HFFc6 (cell line): ENCODE results near the gene LIPF. TPM values are rescaled to one million over a fixed set of nuclear protein-coding genes. Genes with fewer than 3 reads are reported as not detected.
"Not testable (repeated sequence)": the region's sequence is repeated elsewhere in the genome, so short reads cannot be mapped to it uniquely, and the experiment has no call there.

Experiments
- DNase-seq: peaks from one replicate; pipeline ENCODE4 v3.0.0-alpha.2; 2018
- H3K27ac Mint-ChIP-seq: 2 replicates; pipeline ENCODE4 v1.8.0; 2020; ENCODE audit warnings: mild to moderate bottlenecking, mixed read lengths
- H3K27me3 Mint-ChIP-seq: 2 replicates; pipeline ENCODE4 v1.8.0; 2021; ENCODE audit warnings: mild to moderate bottlenecking, moderate library complexity, mixed read lengths; ENCODE audit not compliant: insufficient read depth
- H3K36me3 Mint-ChIP-seq: 2 replicates; pipeline ENCODE4 v1.8.0; 2021; ENCODE audit warnings: low read depth, mixed read lengths
- H3K4me1 Mint-ChIP-seq: 2 replicates; pipeline ENCODE4 v1.8.0; 2020; ENCODE audit warnings: low read depth, mixed read lengths
- H3K4me3 Mint-ChIP-seq: 2 replicates; pipeline ENCODE4 v1.8.0; 2020; ENCODE audit warnings: mild to moderate bottlenecking, moderate library complexity, mixed read lengths
- H3K9me3 Mint-ChIP-seq: 2 replicates; pipeline ENCODE4 v1.8.0; 2020; ENCODE audit warnings: mild to moderate bottlenecking, mixed read lengths
- total RNA-seq, 6 experiments: library from RNA; stranded (reverse); fragmentation: NEBNext Ultra II Directional; extraction: Animal tissue kit (Norgen Biotek cat#: 25700); gene quantifications; 2 replicates in 1 of 6; 3 replicates in 5 of 6; pipeline ENCODE4 v1.2.3, GENCODE V29; 2021
- TF ChIP-seq, protein P1 (sequence below): fragments of 200-600 bp; sonication (generic); IDR thresholded peaks from 2 replicates; pipeline ENCODE4 v1.5.0; 2021; ENCODE audit warnings: antibody characterized with exemption, mild to moderate bottlenecking

LIPF gene
- total RNA-seq, 6 experiments from 2014 or later = not detected

DNA sequence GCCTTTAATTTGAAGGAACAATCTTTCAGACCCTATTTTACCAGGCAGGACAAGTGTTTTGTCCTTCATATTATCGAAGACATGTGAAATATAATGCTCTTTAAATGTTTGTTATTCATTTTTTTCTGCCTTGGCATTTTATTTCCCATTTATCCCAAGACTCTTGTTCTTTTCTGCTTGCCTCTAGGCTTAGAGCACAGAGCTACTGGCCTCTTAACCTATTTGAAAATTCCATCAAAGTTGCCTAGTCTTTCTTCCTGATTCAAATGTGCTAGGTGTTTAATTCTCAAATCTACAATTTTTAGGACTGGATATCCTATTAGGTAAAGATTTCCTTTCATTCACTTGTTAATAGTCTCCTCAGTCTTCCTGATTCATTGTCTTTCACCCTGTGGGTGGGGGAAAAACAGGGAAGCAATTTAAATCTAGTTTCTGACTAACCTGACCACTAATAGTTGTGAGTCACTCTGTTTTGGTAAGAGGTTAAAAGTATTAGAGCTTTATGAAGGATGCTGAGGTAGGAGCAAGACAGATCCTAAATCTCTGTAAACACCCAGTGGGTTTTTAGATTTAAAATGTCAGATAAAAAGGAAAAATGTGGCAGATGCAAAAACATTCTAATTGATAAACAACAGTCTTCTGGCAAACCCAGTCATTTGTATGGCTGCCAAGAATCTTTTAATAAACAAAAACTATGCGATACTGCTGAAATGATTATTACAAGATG is 43.4 kb downstream of the LIPF start:
- Mint-ChIP-seq H3K4me3 (peak overlapping the region; percentile 14; the same call in 1 of the 2 replicates), H3K27ac (no peak overlapping the region), H3K36me3 (no peaks in the 10 kb centered on the region)

DNA sequence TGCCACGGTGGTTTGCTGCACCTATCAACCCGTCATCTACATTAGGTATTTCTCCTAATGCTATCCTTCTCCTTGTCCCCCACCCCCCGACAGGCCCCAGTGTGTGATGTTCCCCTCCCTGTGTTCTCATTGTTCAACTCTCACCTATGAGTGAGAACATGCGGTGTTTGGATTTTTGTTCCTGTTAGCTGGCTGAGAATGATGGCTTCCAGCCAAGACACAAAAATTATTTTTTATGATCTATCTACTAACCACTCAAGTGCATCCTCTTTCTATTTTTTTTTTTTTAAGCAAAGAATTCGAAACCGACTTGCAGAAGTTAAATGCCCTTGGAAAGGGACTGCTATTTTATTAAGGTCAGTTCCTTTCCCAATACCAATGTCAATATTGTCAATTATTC is 45.1 kb downstream of the LIPF start:
- H3K9me3 Mint-ChIP-seq, H3K27ac Mint-ChIP-seq, DNase-seq, H3K4me3 Mint-ChIP-seq, H3K36me3 Mint-ChIP-seq: not testable (repeated sequence)
- peaks cover 15% of the 10 kb centered on the region; the same call in 1 of the 2 replicates for H3K27me3 Mint-ChIP-seq
- peaks cover 16% of the 10 kb centered on the region for H3K4me1 Mint-ChIP-seq

More for the DNA sequence above, 43.4 kb downstream of the LIPF start:
- TF ChIP-seq, protein P1, sequence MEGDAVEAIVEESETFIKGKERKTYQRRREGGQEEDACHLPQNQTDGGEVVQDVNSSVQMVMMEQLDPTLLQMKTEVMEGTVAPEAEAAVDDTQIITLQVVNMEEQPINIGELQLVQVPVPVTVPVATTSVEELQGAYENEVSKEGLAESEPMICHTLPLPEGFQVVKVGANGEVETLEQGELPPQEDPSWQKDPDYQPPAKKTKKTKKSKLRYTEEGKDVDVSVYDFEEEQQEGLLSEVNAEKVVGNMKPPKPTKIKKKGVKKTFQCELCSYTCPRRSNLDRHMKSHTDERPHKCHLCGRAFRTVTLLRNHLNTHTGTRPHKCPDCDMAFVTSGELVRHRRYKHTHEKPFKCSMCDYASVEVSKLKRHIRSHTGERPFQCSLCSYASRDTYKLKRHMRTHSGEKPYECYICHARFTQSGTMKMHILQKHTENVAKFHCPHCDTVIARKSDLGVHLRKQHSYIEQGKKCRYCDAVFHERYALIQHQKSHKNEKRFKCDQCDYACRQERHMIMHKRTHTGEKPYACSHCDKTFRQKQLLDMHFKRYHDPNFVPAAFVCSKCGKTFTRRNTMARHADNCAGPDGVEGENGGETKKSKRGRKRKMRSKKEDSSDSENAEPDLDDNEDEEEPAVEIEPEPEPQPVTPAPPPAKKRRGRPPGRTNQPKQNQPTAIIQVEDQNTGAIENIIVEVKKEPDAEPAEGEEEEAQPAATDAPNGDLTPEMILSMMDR = no peak
- Mint-ChIP-seq H3K9me3 (no peaks in the 10 kb centered on the region), H3K4me1 (peaks cover 26% of the 10 kb centered on the region), H3K27me3 (peaks cover 13% of the 10 kb centered on the region; the same call in 1 of the 2 replicates)
- peak; percentile 78 for DNase-seq

DNA sequence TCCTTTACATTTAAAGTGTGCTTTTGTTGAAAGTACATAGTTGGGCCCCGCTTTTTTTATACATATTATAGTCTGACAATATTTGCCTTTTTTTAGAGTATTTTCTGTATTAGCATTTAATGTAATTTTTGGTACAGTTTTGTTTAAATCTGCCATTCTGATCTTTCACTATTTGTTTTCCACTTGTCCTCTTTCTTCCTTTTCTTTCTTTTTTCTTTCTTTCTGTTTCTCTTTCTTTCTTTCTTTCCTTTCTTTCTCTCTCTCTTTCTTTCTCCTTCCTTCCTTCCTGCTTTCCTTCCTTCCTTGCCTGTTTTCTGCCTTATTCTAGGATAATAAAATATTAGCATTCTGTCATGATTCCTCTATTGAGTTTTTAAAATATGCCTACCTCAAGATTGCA is 51.3 kb downstream of the LIPF start:
- no peak for DNase-seq
- Mint-ChIP-seq H3K36me3 (no peaks in the 10 kb centered on the region), H3K9me3 (no peaks in the 10 kb centered on the region), H3K27me3 (peaks cover 26% of the 10 kb centered on the region), H3K4me1 (no peaks in the 10 kb centered on the region), H3K27ac (no peak overlapping the region), H3K4me3 (no peak overlapping the region)
- TF ChIP-seq, protein P1 = no peak

DNA sequence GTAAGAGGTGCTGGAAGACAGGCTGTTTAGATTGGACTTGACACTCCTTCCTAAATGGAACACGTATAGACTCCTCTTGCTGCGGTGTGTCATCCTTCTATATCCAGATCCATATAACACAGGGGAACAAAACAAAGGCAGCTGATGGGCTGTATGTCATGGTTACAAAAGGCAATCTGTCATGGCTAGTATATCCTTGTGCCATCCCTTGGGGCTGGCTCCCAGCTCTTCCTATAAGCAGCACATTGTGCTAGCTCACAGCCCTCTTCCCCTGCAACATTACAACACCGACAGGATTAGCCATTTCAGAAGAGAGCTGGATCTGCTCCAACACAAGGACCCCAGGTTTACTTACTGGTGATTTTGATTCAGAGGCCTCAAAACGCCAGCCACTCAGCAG is 57.1 kb downstream of the LIPF start:
- no peaks in the 10 kb centered on the region for H3K36me3 Mint-ChIP-seq
- TF ChIP-seq, protein P1 = no peak
- DNase-seq = no peak
- H3K4me1 Mint-ChIP-seq = no peaks in the 10 kb centered on the region
- H3K27me3 Mint-ChIP-seq = peaks cover 37% of the 10 kb centered on the region
- no peak overlapping the region for H3K27ac Mint-ChIP-seq
- no peaks in the 10 kb centered on the region for H3K9me3 Mint-ChIP-seq
- no peak overlapping the region for H3K4me3 Mint-ChIP-seq

DNA sequence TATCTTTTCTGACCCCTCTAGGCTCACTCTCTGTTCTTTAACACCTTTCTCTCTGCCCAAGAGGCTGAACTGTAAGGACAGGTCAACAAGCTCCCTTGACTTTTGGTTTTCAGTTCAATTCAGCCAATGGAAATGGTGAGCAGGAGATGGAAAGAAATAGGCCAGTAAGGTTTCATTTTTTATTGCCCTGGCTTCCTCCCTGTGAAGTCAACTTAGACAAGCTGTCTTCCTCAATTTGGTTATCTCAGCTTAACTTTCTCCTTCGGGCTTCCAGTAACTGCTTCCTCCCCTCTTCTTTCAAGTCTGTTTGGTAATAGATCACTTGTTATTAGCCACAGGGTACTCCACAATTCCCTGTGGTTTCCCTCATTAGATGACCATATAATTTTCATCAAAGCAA is 61.6 kb downstream of the LIPF start:
- peaks cover 33% of the 10 kb centered on the region for H3K27me3 Mint-ChIP-seq
- H3K36me3 Mint-ChIP-seq = no peaks in the 10 kb centered on the region
- no peak overlapping the region for H3K27ac Mint-ChIP-seq
- DNase-seq = no peak
- no peaks in the 10 kb centered on the region for H3K9me3 Mint-ChIP-seq
- TF ChIP-seq, protein P1 = no peak
- no peaks in the 10 kb centered on the region for H3K4me1 Mint-ChIP-seq
- H3K4me3 Mint-ChIP-seq = no peak overlapping the region

DNA sequence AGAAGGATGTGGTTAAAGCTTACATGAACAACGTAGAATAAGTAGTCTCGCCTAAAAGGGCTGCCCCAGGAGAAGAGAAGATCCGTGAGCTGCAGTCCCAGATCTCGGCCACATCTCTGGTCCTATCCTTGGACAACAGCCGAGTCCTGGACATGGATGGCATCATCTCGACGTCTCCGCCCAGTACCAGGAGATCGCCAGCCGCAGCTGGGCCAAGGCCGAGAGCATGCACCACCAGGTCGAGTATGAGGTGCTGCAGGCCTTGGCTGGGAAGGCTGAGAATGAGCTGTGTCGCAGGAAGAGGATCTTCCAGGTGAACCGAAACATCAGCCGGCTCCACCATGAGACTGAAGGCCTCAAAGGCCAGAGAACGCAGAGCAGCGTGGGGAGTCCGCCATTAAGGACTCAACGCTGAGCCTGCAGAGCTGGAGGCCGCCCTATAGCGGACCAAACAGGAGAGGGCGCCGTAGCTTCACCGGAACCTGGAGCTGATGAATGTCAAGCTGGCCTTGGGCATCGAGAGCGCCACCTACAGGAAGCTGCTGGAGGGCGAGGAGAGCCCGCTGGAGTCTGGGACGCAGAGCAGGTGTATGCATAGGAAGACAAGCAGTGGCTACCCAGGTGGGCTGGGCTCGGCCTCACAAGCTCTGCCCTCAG is 64.0 kb downstream of the LIPF start:
- Mint-ChIP-seq H3K27ac (no peak overlapping the region), H3K36me3 (no peaks in the 10 kb centered on the region), H3K9me3 (no peaks in the 10 kb centered on the region), H3K4me1 (no peaks in the 10 kb centered on the region; the same call in 1 of the 2 replicates), H3K27me3 (peaks cover 27% of the 10 kb centered on the region), H3K4me3 (no peak overlapping the region)
- DNase-seq = no peak
- TF ChIP-seq, protein P1 = peak; percentile 67
